Astrocyte of the spinal cord (primary cell): ENCODE measurements around the gene CDH22.

Experiments used
- DNase-seq: peaks from one replicate; pipeline ENCODE4 v3.0.0; 2011; ENCODE audit warnings: low read depth, low spot score
- H3K4me3 ChIP-seq: 2 replicates; pipeline ENCODE4 v1.5.1; 2011; ENCODE audit warnings: low read depth, mild to moderate bottlenecking, low read length, moderate library complexity
- in situ Hi-C: cut with HindIII; loops from 2 replicates; pipeline ENCODE4 v1.10.0; 2017; ENCODE audit warnings: low sequenced_read_pairs
- TF ChIP-seq, protein P1 (sequence below): IDR thresholded peaks from 2 replicates; pipeline ENCODE4 v1.5.1; 2012; ENCODE audit warnings: low read depth, mild to moderate bottlenecking, low read length, inconsistent platforms

Gene CDH22

DNA sequence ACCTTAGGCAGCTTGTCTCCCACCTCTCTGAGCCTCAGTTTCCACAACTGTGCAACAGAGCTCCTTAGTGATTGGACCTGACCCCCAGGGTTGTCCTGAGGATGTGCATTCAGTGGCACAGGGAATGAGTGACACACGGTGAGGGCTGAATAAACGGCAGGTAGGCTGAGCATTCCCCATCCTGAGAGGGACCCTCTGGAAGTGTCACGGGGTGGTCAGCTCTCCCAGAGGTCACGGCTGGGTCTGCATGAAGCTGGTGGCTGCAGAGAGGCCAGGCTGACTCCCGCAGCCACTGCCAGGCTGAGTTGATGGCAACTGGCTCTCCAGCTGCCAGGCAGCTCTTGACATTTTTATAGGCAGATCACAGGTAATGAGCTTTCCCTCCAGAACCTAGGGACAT lies 147.6 kb downstream of the CDH22 start:
- in situ Hi-C loops, result no loop called here
- TF ChIP-seq, protein P1, sequence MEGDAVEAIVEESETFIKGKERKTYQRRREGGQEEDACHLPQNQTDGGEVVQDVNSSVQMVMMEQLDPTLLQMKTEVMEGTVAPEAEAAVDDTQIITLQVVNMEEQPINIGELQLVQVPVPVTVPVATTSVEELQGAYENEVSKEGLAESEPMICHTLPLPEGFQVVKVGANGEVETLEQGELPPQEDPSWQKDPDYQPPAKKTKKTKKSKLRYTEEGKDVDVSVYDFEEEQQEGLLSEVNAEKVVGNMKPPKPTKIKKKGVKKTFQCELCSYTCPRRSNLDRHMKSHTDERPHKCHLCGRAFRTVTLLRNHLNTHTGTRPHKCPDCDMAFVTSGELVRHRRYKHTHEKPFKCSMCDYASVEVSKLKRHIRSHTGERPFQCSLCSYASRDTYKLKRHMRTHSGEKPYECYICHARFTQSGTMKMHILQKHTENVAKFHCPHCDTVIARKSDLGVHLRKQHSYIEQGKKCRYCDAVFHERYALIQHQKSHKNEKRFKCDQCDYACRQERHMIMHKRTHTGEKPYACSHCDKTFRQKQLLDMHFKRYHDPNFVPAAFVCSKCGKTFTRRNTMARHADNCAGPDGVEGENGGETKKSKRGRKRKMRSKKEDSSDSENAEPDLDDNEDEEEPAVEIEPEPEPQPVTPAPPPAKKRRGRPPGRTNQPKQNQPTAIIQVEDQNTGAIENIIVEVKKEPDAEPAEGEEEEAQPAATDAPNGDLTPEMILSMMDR, result no peak
- no peak overlapping the region for H3K4me3 ChIP-seq
- no peak for DNase-seq

DNA sequence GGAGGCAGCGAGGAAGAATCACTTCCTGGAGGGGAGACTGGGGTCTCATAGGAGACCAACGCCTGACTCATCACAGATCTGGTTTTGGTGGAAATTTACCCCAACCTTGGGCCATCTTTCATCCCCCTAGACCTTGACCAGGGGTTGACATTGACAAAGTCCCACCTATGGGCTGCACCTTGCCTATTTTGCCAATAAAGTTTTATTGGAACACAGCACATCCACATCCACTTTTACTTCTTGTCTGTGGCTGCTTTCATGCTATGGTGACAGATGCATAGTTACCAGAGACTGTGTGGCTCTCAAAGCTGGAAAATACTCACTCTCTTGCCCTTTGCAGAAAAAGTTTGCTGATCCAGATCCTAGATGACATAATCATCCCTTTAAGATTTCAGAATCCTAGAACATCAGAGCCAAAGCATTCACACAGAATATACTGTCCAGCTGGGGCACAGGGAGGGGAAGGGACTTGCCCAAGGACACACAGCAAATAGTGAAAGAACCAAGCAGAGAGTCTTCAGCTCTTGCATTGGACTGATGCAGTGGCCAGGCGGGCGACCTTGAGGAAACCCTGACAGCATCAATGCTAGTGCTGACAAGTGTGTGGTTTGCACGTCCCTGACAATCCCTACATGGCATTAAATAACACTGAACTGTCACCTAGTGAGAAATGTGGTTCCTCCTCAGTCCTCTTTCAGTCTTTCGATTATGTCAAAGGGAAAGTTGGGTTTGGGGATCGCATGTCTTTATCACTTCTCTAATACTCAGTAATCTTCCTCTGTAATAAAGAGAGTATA lies 149.0 kb downstream of the CDH22 start:
- no peak for DNase-seq
- H3K4me3 ChIP-seq, result no peak overlapping the region
- in situ Hi-C loops, result no loop called here
- TF ChIP-seq, protein P1, result no peak

DNA sequence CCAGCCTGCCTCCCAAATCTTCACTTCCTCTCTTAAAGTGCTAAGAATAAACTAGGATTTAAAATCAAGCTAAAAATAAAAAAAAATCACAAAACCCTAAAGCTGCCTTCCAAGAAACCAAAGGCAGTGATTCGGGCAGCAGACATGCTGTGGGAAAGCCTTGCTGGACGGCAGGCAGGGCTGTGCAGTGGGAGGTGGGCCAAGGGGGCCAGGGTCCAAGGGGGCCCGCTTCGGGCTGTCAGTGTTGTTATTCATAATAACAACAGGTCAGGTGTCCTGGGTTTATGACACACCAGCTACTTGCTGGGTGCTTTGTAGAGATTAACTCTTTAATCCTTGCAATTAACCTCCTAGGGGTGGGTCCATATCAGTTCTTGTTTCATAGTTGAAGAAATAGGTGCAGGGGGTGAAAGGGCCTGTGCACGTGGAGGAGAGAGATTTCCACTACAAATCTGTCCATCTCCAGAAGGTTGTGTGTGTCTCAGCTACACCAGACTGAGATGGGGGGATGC lies 149.8 kb downstream of the CDH22 start:
- in situ Hi-C loops, result no loop called here
- DNase-seq, result no peak
- TF ChIP-seq, protein P1, result no peak
- H3K4me3 ChIP-seq, result no peak overlapping the region

DNA sequence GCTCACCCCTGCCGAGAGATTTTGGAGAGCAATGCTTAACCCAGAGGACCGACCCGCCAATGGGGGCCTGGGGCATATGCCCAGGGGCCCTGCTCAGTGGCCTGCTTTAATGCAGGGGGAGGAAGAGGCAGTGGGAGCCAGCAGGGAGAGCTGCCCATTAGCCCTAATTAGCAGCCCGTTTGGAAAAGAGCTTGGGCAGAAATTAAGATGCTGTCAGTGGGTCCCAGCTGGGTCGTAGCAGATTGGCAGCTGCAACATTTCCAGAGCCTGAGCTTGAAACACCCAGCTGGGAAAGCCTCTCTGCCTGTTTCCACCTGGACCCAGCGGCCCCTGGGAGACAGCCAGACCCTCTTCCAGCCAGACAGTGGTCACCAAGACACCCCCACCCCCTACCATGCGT lies 150.7 kb downstream of the CDH22 start:
- no peak for DNase-seq
- TF ChIP-seq, protein P1, result no peak
- H3K4me3 ChIP-seq, result no peak overlapping the region
- in situ Hi-C loops, result no loop called here

DNA sequence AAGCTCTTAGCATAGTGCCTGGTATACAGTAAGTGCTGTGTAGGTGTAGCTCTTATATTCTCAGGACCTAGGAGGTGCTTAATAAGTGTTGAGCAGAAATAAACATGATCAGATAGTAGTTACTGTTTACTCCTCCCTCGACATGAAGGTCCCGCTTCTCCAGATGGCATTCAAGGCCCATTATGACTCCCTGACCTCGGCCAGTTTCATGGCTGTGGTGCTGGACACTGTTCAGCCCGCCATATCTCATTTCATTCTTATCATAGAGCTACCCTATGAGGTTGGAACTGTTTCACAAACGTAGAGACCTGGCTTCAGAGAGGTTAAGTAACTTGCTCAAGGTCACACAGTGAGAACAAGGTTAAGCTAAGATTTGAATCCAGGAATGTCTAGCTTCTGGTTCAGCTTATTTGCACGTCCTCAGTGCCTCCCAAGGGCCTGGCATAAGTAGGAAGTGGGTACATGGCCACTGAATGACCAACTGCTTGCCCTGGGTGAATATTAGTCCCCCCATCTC lies 151.2 kb downstream of the CDH22 start:
- no peak overlapping the region for H3K4me3 ChIP-seq
- TF ChIP-seq, protein P1, result no peak
- DNase-seq, result no peak
- in situ Hi-C loops, result no loop called here

DNA sequence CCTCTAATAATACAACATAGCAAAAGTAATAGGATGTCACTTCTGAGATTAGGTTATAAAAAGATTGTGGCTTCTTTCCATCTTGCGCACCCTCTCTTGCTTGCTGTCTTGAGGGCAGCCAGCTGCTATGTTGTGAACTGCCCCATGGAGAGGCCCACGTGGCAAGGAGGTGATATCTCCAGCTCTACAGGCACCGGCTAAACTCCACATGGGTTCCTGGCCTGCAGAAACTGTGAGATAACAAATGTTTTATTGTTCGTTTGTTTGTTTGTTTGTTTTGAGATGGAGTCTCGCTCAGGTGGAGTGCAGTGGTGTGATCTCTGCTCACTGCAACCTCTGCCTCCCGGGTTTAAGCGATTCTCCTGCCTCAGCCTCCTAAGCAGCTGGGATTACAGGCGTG lies 152.2 kb downstream of the CDH22 start:
- H3K4me3 ChIP-seq, result no peak overlapping the region

More for the DNA sequence above, 152.2 kb downstream of the CDH22 start:
- no peak for DNase-seq
- TF ChIP-seq, protein P1, result no peak
- in situ Hi-C loops, result no loop called here
